Ovary (tissue), 3 donors: ENCODE results near the gene GALK2.

Source experiments
- POLR2A ChIP-seq: fragments of 450-650 bp; IDR thresholded peaks from one replicate; pipeline ENCODE4 v1.6.1; 2017; ENCODE audit warnings: antibody characterized with exemption, mild to moderate bottlenecking, moderate library complexity
- TF ChIP-seq, protein P1 (sequence below), 3 donors: fragments of 450-650 bp in 2 of 3; fragments of 200-600 bp in 1 of 3; IDR thresholded peaks; one replicate each; pipeline versions ENCODE4 v1.5.1 to v1.8.0; 2016 to 2022; ENCODE audit warnings: antibody characterized with exemption in 3 of 3, mild to moderate bottlenecking in 1 of 3
- donor health status: DM: no; HTN: no; CAD: no.

DNA sequence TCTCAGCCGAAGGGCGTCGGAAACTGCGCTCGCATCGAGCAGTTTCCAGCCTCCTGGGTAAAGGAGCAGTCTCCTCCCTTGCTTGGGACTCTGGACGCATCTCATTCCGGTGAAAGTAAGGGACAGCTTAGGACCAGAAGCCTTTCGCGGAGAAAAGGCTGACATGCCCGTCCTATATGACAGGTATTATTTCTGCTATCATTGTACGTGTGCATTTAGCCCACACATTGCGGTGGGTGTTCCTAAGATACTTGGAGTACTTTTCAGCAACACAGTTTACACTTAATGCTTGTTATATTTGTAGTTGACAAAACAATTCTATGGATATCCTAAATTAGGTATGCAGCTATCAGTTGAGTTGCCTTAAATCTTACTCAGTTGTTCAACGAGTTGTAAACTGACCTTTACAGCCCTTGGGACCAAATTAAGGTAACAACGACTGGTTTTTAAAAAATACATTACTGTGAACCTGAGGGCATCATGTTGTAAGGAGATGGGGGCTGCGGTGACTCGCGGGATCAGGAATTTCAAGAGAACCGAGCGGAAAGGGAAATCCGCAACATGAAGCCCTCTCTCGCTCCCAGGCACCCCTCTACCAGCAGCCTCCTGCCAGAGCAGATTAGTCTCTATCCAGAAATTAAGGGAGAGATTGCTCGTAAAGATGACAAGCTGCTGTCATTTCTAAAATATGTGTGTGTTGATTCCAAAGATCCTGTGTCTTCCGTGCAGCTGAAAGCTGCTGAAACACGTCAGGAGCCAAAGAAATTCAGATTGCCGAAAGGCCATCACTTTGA is 14.0 kb upstream of the GALK2 start:
- TF ChIP-seq, protein P1, sequence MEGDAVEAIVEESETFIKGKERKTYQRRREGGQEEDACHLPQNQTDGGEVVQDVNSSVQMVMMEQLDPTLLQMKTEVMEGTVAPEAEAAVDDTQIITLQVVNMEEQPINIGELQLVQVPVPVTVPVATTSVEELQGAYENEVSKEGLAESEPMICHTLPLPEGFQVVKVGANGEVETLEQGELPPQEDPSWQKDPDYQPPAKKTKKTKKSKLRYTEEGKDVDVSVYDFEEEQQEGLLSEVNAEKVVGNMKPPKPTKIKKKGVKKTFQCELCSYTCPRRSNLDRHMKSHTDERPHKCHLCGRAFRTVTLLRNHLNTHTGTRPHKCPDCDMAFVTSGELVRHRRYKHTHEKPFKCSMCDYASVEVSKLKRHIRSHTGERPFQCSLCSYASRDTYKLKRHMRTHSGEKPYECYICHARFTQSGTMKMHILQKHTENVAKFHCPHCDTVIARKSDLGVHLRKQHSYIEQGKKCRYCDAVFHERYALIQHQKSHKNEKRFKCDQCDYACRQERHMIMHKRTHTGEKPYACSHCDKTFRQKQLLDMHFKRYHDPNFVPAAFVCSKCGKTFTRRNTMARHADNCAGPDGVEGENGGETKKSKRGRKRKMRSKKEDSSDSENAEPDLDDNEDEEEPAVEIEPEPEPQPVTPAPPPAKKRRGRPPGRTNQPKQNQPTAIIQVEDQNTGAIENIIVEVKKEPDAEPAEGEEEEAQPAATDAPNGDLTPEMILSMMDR (IDR thresholded peaks at IDR 0.05) = no peak
- no peak for TF ChIP-seq POLR2A
